Right renal pelvis (tissue), 4 donors: ENCODE results near the gene ZNF469. TPM values are rescaled to one million over a fixed set of nuclear protein-coding genes. Genes with fewer than 3 reads are reported as not detected.
"Not testable (repeated sequence)": the region's sequence is repeated elsewhere in the genome, so short reads cannot be mapped to it uniquely, and the experiment has no call there.

ENCODE experiments used
- DNase-seq, 4 donors: peaks; one replicate each; pipeline ENCODE4 v3.0.0-alpha.2; 2013; ENCODE audit warnings: low read depth in 4 of 4, low spot score in 3 of 4, missing footprints in 1 of 4
- polyA plus RNA-seq, 4 donors: library from polyadenylated mRNA; unstranded; fragments of 120-200 nt; gene quantifications; one replicate each; pipeline ENCODE4 v1.2.1, GENCODE V29; 2013; ENCODE audit not compliant: insufficient read length in 4 of 4

ZNF469 gene
- polyA plus RNA-seq, 4 donors, result 1.3 to 1.8 (median 1.4) TPM

GRCh38 chr16:88405216-88406060 lies 22.7 kb downstream of the ZNF469 start:
- no peak for DNase-seq

- DNase-seq, result no peak
Measured at GRCh38 chr16:88406096-88407041, 23.6 kb downstream of the ZNF469 start.

GRCh38 chr16:88407042-88407420 lies 24.3 kb downstream of the ZNF469 start:
- DNase-seq, result no peak

DNA sequence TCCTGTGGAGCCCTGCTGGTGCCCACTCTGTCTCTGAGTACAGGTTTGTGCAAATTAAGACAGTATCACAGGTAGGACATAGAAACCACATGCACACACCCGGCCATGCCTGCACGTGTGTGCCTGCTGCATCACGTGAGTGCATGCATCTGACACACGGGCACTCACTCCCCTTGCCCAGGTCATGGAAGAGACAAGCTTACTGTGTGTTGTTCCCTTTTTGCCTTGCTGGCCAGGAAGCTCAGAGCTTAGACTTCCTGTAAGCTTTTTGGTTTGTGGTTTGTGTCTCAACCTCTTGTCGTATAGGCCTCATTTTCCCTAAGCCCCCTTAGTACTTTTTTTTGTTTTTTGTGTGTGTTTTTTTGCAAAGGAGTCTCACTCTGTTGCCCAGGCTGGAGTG lies 25.0 kb downstream of the ZNF469 start:
- DNase-seq, result no peak

DNA sequence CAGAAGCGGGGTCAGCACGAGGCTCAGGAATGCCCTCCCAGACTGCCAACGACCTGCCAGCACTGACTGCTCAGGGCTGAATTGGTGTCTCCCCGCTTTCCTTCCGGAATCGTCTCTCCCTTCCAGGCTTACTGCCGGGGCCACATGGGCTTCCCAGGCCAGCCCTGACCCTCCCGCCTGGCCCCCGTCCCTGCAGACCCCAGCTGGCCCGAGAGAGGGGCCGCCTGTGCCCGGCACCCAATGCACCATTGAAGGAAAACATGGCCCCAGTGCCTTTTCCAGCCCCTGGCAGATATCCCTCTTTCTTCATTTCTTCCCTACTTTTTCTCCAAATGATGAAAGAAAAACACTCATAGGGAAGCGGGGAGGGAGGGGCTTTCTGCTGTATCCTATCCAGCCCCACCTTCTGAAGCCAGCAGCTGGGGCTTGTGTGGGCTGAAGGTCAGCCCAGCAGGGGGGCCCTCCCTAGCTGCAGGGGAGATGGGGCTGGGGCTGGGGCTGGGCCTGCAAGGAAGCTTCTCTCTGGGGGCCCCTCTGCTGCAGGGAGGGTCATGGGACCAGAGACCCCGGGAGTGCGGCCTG lies 25.9 kb downstream of the ZNF469 start:
- DNase-seq, result no peak

DNA sequence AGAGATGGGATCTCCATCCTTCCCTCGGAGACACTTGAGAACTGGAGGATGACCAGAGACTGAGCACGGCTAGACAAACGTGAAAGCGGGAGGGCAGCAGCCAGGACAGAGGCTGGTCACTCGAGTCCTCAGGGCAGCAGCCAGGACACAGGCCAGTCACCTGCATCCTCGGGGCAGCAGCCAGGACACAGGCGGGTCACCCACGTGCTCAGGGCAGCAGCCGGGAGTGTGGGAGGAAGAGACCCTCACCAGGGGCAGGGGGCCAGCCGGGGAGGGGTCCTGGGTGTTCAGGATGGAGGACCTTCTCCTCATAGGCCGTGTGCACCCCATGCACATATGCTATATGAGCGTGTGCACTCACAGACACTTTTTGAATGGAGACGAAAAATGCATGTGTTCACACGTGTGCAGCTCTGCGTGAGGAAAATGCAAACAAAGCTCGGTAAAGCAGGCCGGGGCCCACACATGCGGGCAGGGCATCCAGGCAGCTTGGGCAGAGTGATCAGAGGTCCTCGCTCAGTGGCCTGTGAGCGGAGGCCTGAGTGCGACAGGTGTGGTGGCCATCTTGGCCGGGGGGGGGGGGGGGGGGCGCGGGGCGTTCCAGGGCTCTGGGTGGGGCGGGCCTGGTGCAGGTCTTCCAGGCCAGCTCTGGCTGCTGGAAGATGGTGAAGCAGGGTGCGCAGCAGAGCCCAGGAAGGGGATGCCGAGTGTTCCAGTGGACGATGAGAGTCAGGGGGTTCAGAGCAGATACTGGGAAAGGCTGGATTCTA lies 26.7 kb downstream of the ZNF469 start:
- DNase-seq, result no peak

- DNase-seq, result not testable (repeated sequence)
Measured at GRCh38 chr16:88410297-88410968, 27.7 kb downstream of the ZNF469 start.

DNA sequence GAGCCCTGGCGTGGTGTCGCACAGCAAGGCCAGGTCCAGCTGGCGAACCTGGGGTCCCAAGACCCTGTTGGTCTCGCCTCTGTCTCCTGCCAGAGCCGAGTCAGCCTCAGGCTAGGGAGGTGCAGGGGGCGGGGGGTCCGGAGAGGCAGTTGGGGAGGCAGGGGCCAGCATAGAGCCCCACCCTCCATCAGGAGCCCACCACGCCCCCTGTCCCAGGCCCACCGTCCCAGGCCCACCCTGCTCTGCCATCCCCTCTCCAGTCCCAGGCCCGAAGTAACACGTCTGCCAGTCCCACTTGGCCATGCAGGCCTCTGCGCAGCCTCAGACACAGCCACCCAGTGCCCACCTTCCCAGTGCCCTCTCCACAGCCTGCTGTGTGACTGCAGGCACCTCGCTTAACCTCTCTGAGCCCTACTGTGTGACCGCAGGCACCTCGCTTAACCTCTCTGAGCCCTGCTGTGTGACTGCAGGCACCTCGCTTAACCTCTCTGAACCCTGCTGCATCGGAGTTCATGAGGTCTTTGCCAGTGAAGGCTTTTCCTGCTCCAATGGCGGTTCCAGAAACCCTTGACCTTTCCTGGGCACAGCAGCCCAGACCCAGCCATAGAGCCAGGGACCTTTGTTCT lies 29.3 kb downstream of the ZNF469 start:
- no peak for DNase-seq

DNA sequence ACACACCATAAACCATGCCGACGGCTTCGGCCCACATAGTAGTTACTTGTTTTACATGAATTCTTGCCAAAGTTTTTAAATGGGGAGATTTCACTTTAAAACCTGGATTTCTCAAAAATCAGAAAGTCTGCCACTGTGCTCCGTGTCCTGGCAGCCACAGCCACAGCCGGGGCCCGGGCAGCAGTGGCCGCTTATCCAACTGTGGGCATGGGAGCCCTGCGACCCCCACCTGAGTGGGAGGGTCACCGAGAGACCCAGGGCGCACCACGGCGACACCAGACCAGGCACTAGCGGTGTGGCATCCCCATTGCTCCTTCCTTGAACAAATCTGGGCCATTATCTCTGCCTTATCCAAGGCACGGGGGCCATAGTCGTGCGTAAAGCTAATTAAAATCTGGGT lies 30.0 kb downstream of the ZNF469 start:
- DNase-seq, result no peak

- no peak for DNase-seq
Measured at GRCh38 chr16:88413231-88413630, 30.5 kb downstream of the ZNF469 start.

- no peak for DNase-seq
Measured at GRCh38 chr16:88413631-88414030, 30.9 kb downstream of the ZNF469 start.

DNA sequence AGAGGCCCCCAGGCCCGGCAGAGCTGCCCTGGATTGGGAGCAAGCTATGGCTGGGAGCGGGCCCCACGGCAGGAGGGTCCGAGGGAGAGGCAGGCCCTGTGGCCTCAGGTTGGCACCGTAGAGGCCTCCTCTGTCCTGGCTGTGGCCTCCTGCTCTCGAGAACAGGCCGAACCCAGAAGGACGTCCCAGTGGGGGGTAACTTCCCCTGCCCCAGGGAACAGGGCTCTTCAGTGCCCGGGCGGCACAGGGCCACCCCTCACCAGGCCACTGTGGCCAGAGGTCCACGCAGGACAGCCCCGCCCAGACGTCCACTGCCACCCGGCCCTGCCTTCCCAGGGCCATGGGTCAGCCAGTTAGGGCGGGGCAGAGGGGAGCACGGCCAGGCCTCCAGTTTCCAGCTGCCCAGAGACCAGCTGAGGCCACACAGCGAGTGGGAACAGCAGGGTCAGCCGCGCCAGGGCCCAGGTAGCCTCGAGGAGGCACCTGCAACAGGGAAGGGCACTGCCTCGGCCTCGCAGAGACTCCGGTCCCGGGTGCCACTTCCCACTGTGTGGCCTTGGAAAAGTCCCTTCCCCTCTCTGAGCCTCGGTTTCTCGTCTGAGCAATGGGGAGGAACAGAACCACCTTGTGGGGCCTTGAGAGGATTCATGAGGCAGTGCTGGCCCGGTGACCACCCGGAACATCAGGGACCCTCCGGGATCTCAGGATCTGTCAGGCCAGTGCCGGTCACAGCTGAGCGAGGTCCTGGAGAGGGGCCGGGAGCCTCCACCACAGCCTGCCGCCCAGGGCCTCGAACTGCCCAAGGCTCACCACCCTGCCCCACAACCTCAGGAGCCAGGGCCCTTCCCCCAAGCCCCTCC lies 32.0 kb downstream of the ZNF469 start:
- DNase-seq, result no peak

GRCh38 chr16:88415381-88415705 lies 32.6 kb downstream of the ZNF469 start:
- DNase-seq, result no peak

DNA sequence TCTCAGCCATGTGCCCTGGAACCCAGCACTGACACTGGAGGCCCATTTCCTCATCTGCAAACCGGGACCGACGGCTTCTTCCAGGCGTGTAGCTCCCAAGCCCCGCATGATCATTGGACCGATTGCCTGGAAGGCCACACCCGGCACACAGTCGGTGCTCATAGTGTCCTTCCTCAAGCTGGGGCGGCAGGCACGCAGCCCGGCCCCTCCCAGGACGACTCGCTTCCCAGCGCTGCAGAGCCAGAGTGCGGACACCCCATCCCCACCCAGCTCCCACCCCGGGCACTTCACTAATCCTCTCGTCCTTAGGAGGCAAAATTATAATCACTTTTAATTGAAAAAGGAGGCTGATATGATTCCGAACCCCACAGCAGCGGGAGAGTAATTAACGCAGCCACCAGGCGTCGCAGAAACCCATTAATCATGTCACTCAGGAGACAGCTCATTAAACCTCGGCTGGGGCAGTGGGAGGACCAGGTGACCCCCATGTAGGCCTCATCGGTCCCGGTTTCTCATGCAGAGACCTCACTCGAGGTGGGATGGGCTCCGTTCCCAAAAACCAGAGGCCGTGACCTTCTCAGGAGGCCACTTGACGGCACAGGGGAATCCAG lies 33.1 kb downstream of the ZNF469 start:
- DNase-seq, result no peak

DNA sequence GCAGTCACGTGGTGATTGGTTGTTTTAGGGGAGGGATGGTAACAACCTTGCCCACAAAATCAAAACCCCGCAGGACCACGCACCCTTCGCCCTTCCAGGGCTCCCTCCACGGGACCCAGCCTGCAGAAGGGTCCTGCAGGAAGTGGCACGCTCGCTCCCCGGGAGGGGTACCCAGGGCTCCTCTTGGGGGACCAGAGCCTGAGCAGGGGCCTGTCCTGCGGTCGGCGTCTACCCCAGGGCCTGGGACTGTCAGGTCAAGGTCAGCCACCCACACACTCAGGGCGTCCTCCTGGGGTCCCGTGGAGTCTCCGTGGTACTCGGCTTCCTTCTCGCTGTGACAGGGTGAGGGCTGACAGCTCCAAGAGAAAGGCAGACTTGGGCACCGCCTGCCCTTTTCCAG lies 33.9 kb downstream of the ZNF469 start:
- DNase-seq, result no peak

DNA sequence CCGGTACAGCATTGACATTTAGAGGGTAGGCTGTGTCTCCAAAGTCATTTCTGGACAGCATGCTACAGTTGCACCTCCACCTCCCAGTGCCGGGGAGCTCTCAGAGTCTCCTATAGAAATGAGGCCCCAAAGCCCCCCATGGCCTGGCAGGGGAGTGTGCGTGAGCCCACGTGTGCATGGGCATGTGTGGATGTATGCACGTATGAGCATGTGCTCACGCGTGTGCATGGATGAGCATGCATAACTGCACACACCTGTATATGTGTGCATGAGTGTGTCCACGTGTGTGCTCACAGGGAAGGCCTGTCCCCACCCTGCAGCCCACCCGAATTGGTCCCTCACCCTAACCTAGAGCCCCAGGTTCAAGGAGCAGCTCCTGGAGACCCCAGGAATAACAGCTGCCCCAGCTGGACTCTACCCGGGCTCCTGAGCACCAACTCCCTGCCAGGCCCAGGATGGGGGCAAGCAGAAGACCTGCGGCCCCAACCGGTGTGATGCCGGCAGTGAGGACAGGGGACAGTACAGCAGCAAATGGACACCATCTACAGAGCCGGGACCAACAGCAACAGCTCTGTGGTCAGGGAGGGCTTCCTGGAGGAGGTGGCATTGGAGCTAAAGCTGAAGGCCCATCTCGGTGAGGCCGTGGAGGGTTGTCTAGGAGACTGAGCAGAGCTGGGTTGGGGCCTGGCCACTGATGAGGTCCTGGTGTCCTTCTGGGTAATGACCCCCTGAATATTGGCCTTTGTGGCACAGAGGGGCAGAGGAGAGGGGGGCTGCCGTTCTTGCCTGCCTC lies 35.1 kb downstream of the ZNF469 start:
- no peak for DNase-seq

DNA sequence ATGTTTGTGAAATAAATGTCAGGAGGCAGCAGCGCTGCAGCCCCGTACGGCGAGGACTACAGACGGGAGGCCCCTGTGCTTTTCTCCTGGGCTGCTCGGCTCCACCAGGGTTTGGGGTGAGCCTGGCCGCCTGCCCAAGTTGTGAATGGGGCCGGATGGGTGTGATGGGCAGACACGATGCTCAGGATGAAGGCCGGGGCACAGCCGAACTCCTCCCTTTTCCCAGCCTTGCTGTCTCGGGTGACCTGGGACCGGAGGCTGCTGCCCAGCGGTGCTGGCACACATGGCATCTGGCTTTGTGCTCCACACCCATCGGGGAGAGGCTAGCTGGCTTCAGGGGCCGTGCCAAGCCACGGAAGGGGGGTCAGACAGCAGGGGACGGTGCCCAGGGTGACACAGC lies 36.1 kb downstream of the ZNF469 start:
- DNase-seq, result no peak
